NCI-H146 treated with DMSO at 0.1 percent for 48 hours (cell line): Measurements from ENCODE around the gene SPRR2G.
A peak's percentile ranks its signal among the peaks of the same experiment; 100 is the strongest.
"Not testable (repeated sequence)": the region's sequence is repeated elsewhere in the genome, so short reads cannot be mapped to it uniquely, and the experiment has no call there.

Source experiments
- DNase-seq: peaks from one replicate; lab custom pipeline; 2025; ENCODE audit not compliant: unreplicated experiment; lab: John Stamatoyannopoulos, UW

SPRR2G gene

GRCh38 chr1:153150846-153151245, at the start of gene SPRR2G:
Gene SPRR2G (minus strand): TSS chr1:153150890. CDS start chr1:153150110, 780 bp downstream.
- no peak for DNase-seq

- DNase-seq: no peak
Measured at GRCh38 chr1:153195216-153195615, 44.5 kb upstream of the SPRR2G start.

- DNase-seq: no peak
Measured at GRCh38 chr1:153194331-153195050, 43.8 kb upstream of the SPRR2G start.

- DNase-seq: peak; percentile 1
Measured at GRCh38 chr1:153192697-153193096, 42.0 kb upstream of the SPRR2G start.

GRCh38 chr1:153190373-153190772, 39.7 kb upstream of the SPRR2G start:
- DNase-seq: peak; percentile 15

- DNase-seq: not testable (repeated sequence)
Measured at GRCh38 chr1:153188301-153188700, 37.6 kb upstream of the SPRR2G start.

GRCh38 chr1:153180556-153180955, 29.9 kb upstream of the SPRR2G start:
- no peak for DNase-seq

GRCh38 chr1:153178922-153179321, 28.2 kb upstream of the SPRR2G start:
- no peak for DNase-seq

GRCh38 chr1:153174624-153175023, 23.9 kb upstream of the SPRR2G start:
- no peak for DNase-seq

- DNase-seq: no peak
Measured at GRCh38 chr1:153168686-153169085, 18.0 kb upstream of the SPRR2G start.

- no peak for DNase-seq
Measured at GRCh38 chr1:153155541-153155940, 4.9 kb upstream of the SPRR2G start.

GRCh38 chr1:153152481-153152880, 1.8 kb upstream of the SPRR2G start:
- no peak for DNase-seq

GRCh38 chr1:153141377-153141776, 9.3 kb downstream of the SPRR2G start:
- DNase-seq: no peak

GRCh38 chr1:153140484-153140883, 10.2 kb downstream of the SPRR2G start:
- no peak for DNase-seq

- DNase-seq: no peak
Measured at GRCh38 chr1:153133743-153134142, 16.9 kb downstream of the SPRR2G start.

GRCh38 chr1:153133267-153133666, 17.4 kb downstream of the SPRR2G start:
- no peak for DNase-seq

GRCh38 chr1:153128688-153129087, 22.0 kb downstream of the SPRR2G start:
- DNase-seq: not testable (repeated sequence)

- DNase-seq: no peak
Measured at GRCh38 chr1:153127296-153127695, 23.4 kb downstream of the SPRR2G start.

GRCh38 chr1:153125536-153125935, 25.2 kb downstream of the SPRR2G start:
- DNase-seq: no peak

GRCh38 chr1:153123793-153124192, 26.9 kb downstream of the SPRR2G start:
- not testable (repeated sequence) for DNase-seq

GRCh38 chr1:153122831-153123421, 27.8 kb downstream of the SPRR2G start:
- peak; percentile 96 for DNase-seq

- DNase-seq: no peak
Measured at GRCh38 chr1:153120945-153121344, 29.7 kb downstream of the SPRR2G start.
